ENCODE results near the gene RPN2. TPM values are rescaled to one million over a fixed set of nuclear protein-coding genes. Genes with fewer than 3 reads are reported as not detected.

Gene RPN2
- total RNA-seq, 1 experiment from 2014 or later = 234 TPM

DNA sequence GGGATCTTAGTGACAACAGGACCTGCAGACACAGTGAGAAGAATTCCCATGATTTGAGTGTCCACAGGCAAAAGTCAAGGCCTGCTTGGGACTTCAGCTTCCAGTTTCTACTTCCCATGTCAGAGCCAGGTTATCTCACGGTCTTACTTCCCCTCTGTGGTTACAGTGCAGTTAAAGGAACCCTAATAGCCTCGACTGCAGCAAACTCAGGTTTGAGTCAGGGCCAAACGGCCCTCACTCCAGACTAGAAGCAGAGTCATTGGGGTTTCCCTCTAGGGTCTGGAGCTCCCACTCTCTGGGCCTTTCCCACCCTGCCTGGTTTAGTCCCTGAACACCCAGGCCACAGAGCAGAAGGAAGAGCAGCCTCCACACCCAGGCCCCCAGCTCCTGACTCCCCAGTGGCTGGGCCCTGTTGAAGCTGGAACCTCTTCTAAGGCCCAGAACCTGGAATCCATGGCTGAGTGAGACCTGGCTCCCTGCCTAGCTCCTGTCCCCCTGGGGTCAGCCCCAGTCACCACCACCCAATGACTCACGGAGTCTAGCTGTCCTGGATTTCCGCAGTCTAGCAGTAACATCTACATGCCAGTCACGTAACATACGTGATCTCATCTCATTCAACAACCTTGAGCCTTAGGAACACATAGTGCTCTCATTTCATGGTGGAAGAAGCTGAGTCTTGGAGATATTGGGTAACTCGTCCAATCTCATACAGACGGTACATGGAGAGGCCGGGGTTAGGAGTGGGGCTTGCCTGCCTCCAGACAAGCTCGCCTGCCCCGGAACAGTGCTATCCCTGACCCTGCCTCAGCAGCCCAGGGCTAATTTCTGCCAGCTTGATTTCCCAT is 91.7 kb downstream of the RPN2 start:
- H3K9me3 ChIP-seq (ENCODE audit: control insufficient read depth, low read depth, low read length) = no peaks in the 10 kb centered on the region
- H4K20me1 ChIP-seq (ENCODE audit: control insufficient read depth, insufficient read depth, insufficient read length) = no peaks in the 10 kb centered on the region
- H4K8ac ChIP-seq (replicated peaks; ENCODE audit: insufficient read length, low read depth, low read length) = no peak overlapping the region
- no peaks in the 10 kb centered on the region for H3K27me3 Mint-ChIP-seq (ENCODE audit: low read depth)
- DNase-seq = no peak
- peaks cover 34 to 42% of the 10 kb centered on the region in 2 experiments for H3K4me1 Mint-ChIP-seq
- H3K27ac ChIP-seq (ENCODE audit: insufficient read length, low read depth, low read length) = no peak overlapping the region
- no peaks in the 10 kb centered on the region for H3K4me1 ChIP-seq (ENCODE audit: insufficient read depth, low read length)
- WGBS (ENCODE audit: extremely low coverage, insufficient read length, low lambda C conversion rate) = no CpG with 5 or more reads among the region's 12 CpGs
- H2AK5ac ChIP-seq (ENCODE audit: insufficient read length, low read length) = no peak overlapping the region
- H2BK5ac ChIP-seq (ENCODE audit: insufficient read length, low read length) = no peak overlapping the region
- no peaks in the 10 kb centered on the region for H3K27me3 ChIP-seq (ENCODE audit: insufficient read depth, low read length)
- H3K14ac ChIP-seq (ENCODE audit: insufficient read depth, low read length) = no peak overlapping the region
- H2BK120ac ChIP-seq (ENCODE audit: low read depth, low read length, poor library complexity, severe bottlenecking) = no peak overlapping the region
- no peak overlapping the region for H2BK15ac ChIP-seq (ENCODE audit: low read depth, low read length)
- H3K36me3 Mint-ChIP-seq (ENCODE audit: insufficient read depth in 1 of 3, low read depth in 3 of 3) = no peaks in the 10 kb centered on the region
- no peaks in the 10 kb centered on the region for H3K79me1 ChIP-seq (ENCODE audit: insufficient read depth, low read depth, low read length, poor library complexity, severe bottlenecking)
- no peak overlapping the region for H3K56ac ChIP-seq (ENCODE audit: insufficient read length, low read depth, low read length)
- no peak overlapping the region for H4K5ac ChIP-seq (ENCODE audit: insufficient read length, low read depth, low read length)
- no peak overlapping the region for H3K4ac ChIP-seq (ENCODE audit: low read depth, low read length)
- H4K91ac ChIP-seq (ENCODE audit: insufficient read length, low read depth, low read length) = no peak overlapping the region
- H3K23ac ChIP-seq (ENCODE audit: insufficient read length, low read depth, low read length) = no peak overlapping the region
- no peak overlapping the region for H2AFZ ChIP-seq (ENCODE audit: low read length)
- no peak overlapping the region for H3K18ac ChIP-seq (ENCODE audit: insufficient read length, low read depth, low read length)
- H3K9ac ChIP-seq (ENCODE audit: extremely low read depth, insufficient read length, low read length) = no peak overlapping the region
- no peak overlapping the region for H3K4me2 ChIP-seq (ENCODE audit: insufficient read depth, insufficient read length, low read length)
- no peak overlapping the region for H3K4me3 Mint-ChIP-seq
- H3K23me2 ChIP-seq (ENCODE audit: insufficient read length, low read depth, low read length, poor library complexity, severe bottlenecking) = no peaks in the 10 kb centered on the region
- peaks cover 0 to 2% of the 10 kb centered on the region in 2 experiments; a peak in 3 of 5 replicates for H3K9me3 Mint-ChIP-seq
- H3K27ac Mint-ChIP-seq = no peak overlapping the region; a peak in 1 of 7 replicates
- H3T11ph ChIP-seq (ENCODE audit: low read length) = no peak overlapping the region
- TF ChIP-seq, protein P1, sequence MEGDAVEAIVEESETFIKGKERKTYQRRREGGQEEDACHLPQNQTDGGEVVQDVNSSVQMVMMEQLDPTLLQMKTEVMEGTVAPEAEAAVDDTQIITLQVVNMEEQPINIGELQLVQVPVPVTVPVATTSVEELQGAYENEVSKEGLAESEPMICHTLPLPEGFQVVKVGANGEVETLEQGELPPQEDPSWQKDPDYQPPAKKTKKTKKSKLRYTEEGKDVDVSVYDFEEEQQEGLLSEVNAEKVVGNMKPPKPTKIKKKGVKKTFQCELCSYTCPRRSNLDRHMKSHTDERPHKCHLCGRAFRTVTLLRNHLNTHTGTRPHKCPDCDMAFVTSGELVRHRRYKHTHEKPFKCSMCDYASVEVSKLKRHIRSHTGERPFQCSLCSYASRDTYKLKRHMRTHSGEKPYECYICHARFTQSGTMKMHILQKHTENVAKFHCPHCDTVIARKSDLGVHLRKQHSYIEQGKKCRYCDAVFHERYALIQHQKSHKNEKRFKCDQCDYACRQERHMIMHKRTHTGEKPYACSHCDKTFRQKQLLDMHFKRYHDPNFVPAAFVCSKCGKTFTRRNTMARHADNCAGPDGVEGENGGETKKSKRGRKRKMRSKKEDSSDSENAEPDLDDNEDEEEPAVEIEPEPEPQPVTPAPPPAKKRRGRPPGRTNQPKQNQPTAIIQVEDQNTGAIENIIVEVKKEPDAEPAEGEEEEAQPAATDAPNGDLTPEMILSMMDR (conservative IDR thresholded peaks at IDR 0.05) = no peak
- no peak overlapping the region for H2BK12ac ChIP-seq (ENCODE audit: insufficient read length, low read depth, low read length)
- H3K79me2 ChIP-seq (ENCODE audit: insufficient read depth, low read length) = no peaks in the 10 kb centered on the region
- H2BK20ac ChIP-seq (ENCODE audit: low read depth, low read length, poor library complexity, severe bottlenecking) = no peak overlapping the region
